BLaER1 treated with 17β-estradiol and CSF1 and Interleukin-3, amounts not matched to agents 10 nM and 100 nM (cell line): ENCODE data around the gene HYAL2.
A peak's percentile ranks its signal among the peaks of the same experiment; 100 is the strongest.

Experiments used
- H3K27ac ChIP-seq, 11 experiments: shearing (Covaris generic); formaldehyde crosslinking; 2 replicates each; pipeline ENCODE4 v1.8.1; 2022
- H3K27me3 ChIP-seq, 11 experiments: shearing (Covaris generic); formaldehyde crosslinking; 2 replicates each; pipeline ENCODE4 v1.8.1; 2022
- H3K36me3 ChIP-seq, 11 experiments: shearing (Covaris generic); formaldehyde crosslinking; 2 replicates each; pipeline ENCODE4 v1.8.1; 2022
- H3K4me1 ChIP-seq, 10 experiments: shearing (Covaris generic); formaldehyde crosslinking; 2 replicates each; pipeline ENCODE4 v1.8.1; 2022
- H3K4me2 ChIP-seq, 11 experiments: shearing (Covaris generic); formaldehyde crosslinking; 2 replicates each; pipeline ENCODE4 v1.8.1; 2022
- H3K4me3 ChIP-seq, 10 experiments: shearing (Covaris generic); formaldehyde crosslinking; 2 replicates each; pipeline ENCODE4 v1.8.1; 2022
- H3K9ac ChIP-seq, 11 experiments: shearing (Covaris generic); formaldehyde crosslinking; 2 replicates each; pipeline ENCODE4 v1.8.1; 2022
- H3K9me3 ChIP-seq, 11 experiments: shearing (Covaris generic); formaldehyde crosslinking; replicated peaks in 1 of 11; 2 replicates each; pipeline ENCODE4 v1.8.1; 2022
- H4K20me1 ChIP-seq, 11 experiments: shearing (Covaris generic); formaldehyde crosslinking; 2 replicates each; pipeline ENCODE4 v1.8.1; 2022
- Cebpa-rat ChIP-seq, 11 experiments: shearing (Covaris generic); IDR thresholded peaks; 2 replicates each; pipeline ENCODE4 v1.8.1; 2022

The HYAL2 gene

GRCh38 chr3:50338965-50339364 is 16.4 kb upstream of the HYAL2 start:
- H3K9me3 ChIP-seq = no peaks in the 10 kb centered on the region
- peak overlapping the region; percentile 77 to 92 (median 88) for H3K4me3 ChIP-seq
- peaks cover 10 to 32% (median 26%) of the 10 kb centered on the region in 11 experiments for H3K36me3 ChIP-seq
- peaks cover 69 to 90% (median 77%) of the 10 kb centered on the region in 10 experiments for H3K4me1 ChIP-seq
- peak overlapping the region; percentile 87 to 99 (median 95) for H3K27ac ChIP-seq
- peaks cover 0 to 30% (median 12%) of the 10 kb centered on the region in 11 experiments; a peak in 14 of 22 replicates for H3K27me3 ChIP-seq
- no peak for TF ChIP-seq Cebpa-rat (IDR thresholded peaks at IDR 0.05)
- H3K4me2 ChIP-seq = peak overlapping the region; percentile 87 to 100 (median 98)
- peak overlapping the region; percentile 85 to 98 (median 95) for H3K9ac ChIP-seq
- H4K20me1 ChIP-seq = peaks cover 31 to 33% (median 31%) of the 10 kb centered on the region in 11 experiments

- Histone ChIP-seq H3K9me3 (no peaks in the 10 kb centered on the region), H3K4me3 (peak overlapping the region; percentile 77 to 92 (median 88)), H3K27ac (peak overlapping the region; percentile 87 to 99 (median 95)), H3K4me2 (peak overlapping the region; percentile 87 to 100 (median 98)), H3K4me1 (peaks cover 64 to 81% (median 70%) of the 10 kb centered on the region in 10 experiments), H3K36me3 (peaks cover 25 to 49% (median 43%) of the 10 kb centered on the region in 11 experiments), H3K27me3 (peaks cover 0 to 30% (median 12%) of the 10 kb centered on the region in 11 experiments; a peak in 14 of 22 replicates), H4K20me1 (peaks cover 47 to 49% (median 47%) of the 10 kb centered on the region in 11 experiments), H3K9ac (peak overlapping the region; percentile 85 to 98 (median 95))
- no peak for TF ChIP-seq Cebpa-rat (IDR thresholded peaks at IDR 0.05)
Observed at GRCh38 chr3:50337175-50337861, 14.8 kb upstream of the HYAL2 start.

- peaks cover 0 to 25% (median 12%) of the 10 kb centered on the region in 11 experiments; a peak in 14 of 22 replicates for H3K27me3 ChIP-seq
- peak overlapping the region; percentile 64 to 99 (median 95) for H3K27ac ChIP-seq
- peaks cover 32 to 56% (median 50%) of the 10 kb centered on the region in 11 experiments for H3K36me3 ChIP-seq
- H3K4me3 ChIP-seq = peak overlapping the region; percentile 77 to 92 (median 88)
- no peaks in the 10 kb centered on the region for H3K9me3 ChIP-seq
- peaks cover 57 to 74% (median 66%) of the 10 kb centered on the region in 10 experiments for H3K4me1 ChIP-seq
- peak overlapping the region; percentile 85 to 98 (median 94) for H3K9ac ChIP-seq
- TF ChIP-seq Cebpa-rat (IDR thresholded peaks at IDR 0.05) = no peak
- peaks cover 54 to 57% (median 54%) of the 10 kb centered on the region in 11 experiments for H4K20me1 ChIP-seq
- peak overlapping the region; percentile 87 to 100 (median 98) for H3K4me2 ChIP-seq
Observed at GRCh38 chr3:50336452-50337174, 14.1 kb upstream of the HYAL2 start.

- peak overlapping the region; percentile 28 to 97 (median 92); a peak in 20 of 22 replicates for H3K9ac ChIP-seq
- no peaks in the 10 kb centered on the region for H3K9me3 ChIP-seq
- H3K27me3 ChIP-seq = peaks cover 0 to 4% (median under 1%) of the 10 kb centered on the region in 11 experiments; a peak in 8 of 22 replicates
- peaks cover 74 to 78% (median 76%) of the 10 kb centered on the region in 11 experiments for H4K20me1 ChIP-seq
- TF ChIP-seq Cebpa-rat (IDR thresholded peaks at IDR 0.05) = no peak
- peaks cover 45 to 60% (median 55%) of the 10 kb centered on the region in 10 experiments for H3K4me1 ChIP-seq
- peak overlapping the region in 6 of 10 experiments; percentile 15 to 89 (median 84); a peak in 8 of 20 replicates for H3K4me3 ChIP-seq
- peak overlapping the region; percentile 87 to 100 (median 98) for H3K4me2 ChIP-seq
- peak overlapping the region in 7 of 11 experiments; percentile 3 to 37 (median 31); a peak in 7 of 22 replicates for H3K27ac ChIP-seq
- peaks cover 53 to 77% (median 71%) of the 10 kb centered on the region in 11 experiments for H3K36me3 ChIP-seq
Observed at GRCh38 chr3:50334339-50335075, 12.0 kb upstream of the HYAL2 start.

GRCh38 chr3:50333744-50334328 is 11.3 kb upstream of the HYAL2 start:
- TF ChIP-seq Cebpa-rat (IDR thresholded peaks at IDR 0.05) = no peak
- no peaks in the 10 kb centered on the region for H3K27me3 ChIP-seq
- peaks cover 42 to 61% (median 54%) of the 10 kb centered on the region in 10 experiments for H3K4me1 ChIP-seq
- H3K27ac ChIP-seq = peak overlapping the region in 8 of 11 experiments; percentile 3 to 49 (median 31); a peak in 9 of 22 replicates
- H3K36me3 ChIP-seq = peaks cover 58 to 84% (median 77%) of the 10 kb centered on the region in 11 experiments
- H3K9me3 ChIP-seq = no peaks in the 10 kb centered on the region
- peaks cover 74 to 84% (median 80%) of the 10 kb centered on the region in 11 experiments for H4K20me1 ChIP-seq
- peak overlapping the region; percentile 28 to 97 (median 92); a peak in 21 of 22 replicates for H3K9ac ChIP-seq
- peak overlapping the region in 3 of 10 experiments; percentile 10 to 87 (median 26); a peak in 2 of 20 replicates for H3K4me3 ChIP-seq
- H3K4me2 ChIP-seq = peak overlapping the region; percentile 87 to 100 (median 98)

- Histone ChIP-seq H4K20me1 (peaks cover 68 to 90% (median 83%) of the 10 kb centered on the region in 11 experiments), H3K4me1 (peaks cover 51 to 70% (median 59%) of the 10 kb centered on the region in 10 experiments), H3K36me3 (peaks cover 60 to 84% (median 76%) of the 10 kb centered on the region in 11 experiments), H3K27ac (no peak overlapping the region), H3K4me2 (no peak overlapping the region), H3K9ac (peak overlapping the region in 4 of 11 experiments; percentile 7 to 92 (median 24); a peak in 2 of 22 replicates), H3K27me3 (no peaks in the 10 kb centered on the region), H3K9me3 (no peaks in the 10 kb centered on the region), H3K4me3 (no peak overlapping the region)
- TF ChIP-seq Cebpa-rat (IDR thresholded peaks at IDR 0.05) = no peak
Observed at GRCh38 chr3:50331364-50331907, 8.9 kb upstream of the HYAL2 start.

GRCh38 chr3:50330330-50330729 is 7.8 kb upstream of the HYAL2 start:
- no peaks in the 10 kb centered on the region for H3K27me3 ChIP-seq
- no peaks in the 10 kb centered on the region for H3K9me3 ChIP-seq
- no peak overlapping the region for H3K4me2 ChIP-seq
- peak overlapping the region in 2 of 11 experiments; percentile 5 to 31; a peak in 2 of 22 replicates for H3K9ac ChIP-seq
- H3K27ac ChIP-seq = no peak overlapping the region
- H3K36me3 ChIP-seq = peaks cover 62 to 84% (median 78%) of the 10 kb centered on the region in 11 experiments
- TF ChIP-seq Cebpa-rat (IDR thresholded peaks at IDR 0.05) = no peak
- H3K4me3 ChIP-seq = no peak overlapping the region
- H3K4me1 ChIP-seq = peaks cover 42 to 70% (median 57%) of the 10 kb centered on the region in 10 experiments
- peaks cover 57 to 86% (median 72%) of the 10 kb centered on the region in 11 experiments for H4K20me1 ChIP-seq
